ENCODE data around the gene MOCS1.
A peak's percentile ranks its signal among the peaks of the same experiment; 100 is the strongest.

MOCS1 gene

DNA sequence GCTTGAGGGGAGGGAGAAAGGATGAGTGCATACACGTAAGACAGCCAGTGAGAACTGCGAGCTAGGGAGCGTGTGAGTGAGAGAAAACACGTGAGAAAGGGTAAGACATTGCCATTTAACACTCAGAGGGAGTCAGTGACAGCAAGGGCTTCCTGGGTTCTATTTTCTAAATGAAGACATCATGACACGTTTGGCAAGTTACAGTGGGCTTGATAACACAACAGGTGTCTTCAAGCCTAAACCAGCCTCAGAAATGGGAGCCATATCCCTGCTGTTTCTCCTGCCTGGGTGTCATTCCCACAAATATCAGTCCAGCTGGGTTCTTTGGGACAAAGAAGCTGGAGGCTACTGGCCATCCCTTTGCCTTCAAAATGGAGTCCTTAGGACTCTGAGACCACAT lies 16.9 kb upstream of the MOCS1 start:
- DNase-seq (ENCODE audit: low read depth, low spot score) = no peak
- H3K4me3 ChIP-seq (ENCODE audit: low read length) = no peak overlapping the region

DNA sequence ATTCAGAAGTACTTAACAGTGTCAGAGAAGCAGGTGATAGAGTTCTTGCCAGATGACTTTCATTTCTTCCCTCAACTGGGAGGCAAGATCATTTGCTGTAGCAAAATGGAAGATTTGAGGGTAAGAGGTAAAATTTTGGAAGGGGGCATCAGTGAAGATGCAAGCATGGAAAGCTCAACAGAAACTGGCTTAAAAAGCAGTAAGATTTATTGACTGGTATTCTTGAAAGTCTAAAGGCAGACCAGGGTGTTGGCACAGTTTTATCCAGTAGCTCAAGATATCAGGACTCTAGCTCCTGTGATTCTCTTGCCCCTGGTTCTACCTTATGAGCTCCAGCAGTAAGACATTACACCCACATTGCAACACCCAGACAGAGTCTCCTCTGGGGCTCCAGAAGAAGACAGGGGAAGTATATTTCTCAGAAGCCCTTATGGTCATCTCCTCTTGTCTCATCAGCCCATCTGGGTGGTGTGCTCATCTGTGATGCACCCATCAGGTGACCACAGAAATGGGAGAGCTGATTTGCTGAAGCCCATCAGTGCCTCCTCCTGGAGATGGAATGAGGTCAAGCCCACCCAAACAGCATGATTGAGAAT lies 16.0 kb upstream of the MOCS1 start:
- DNase-seq (ENCODE audit: low read depth, low spot score) = no peak

DNA sequence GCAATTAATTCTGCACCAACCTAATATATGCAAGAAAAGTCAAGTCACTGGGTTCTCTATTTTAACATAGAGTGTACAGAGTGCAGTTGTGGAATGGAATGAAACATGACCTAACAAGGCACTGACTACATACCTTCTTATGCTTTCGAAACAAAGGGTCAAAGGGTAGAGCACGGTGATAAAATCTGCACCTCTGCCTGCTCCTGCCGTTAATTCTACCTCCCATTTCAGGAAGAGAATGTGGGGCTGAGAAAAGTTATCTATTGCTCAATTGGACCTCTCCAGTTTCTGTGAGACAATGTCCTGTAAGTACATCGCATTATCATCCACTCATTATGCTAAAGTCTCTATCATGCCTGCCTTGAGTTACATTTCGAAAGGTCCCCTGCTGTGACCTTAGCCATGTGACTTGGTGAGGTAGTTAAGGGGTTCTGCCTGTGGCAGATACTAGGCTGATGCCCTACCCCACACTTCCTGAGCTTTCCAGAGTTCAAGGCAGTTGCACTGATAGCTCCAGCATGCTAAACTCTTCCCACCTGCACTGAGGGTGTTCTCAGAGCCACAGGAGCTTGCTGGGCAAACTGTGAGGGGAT lies 14.0 kb upstream of the MOCS1 start:
- DNase-seq (ENCODE audit: low read depth, low spot score) = peak; percentile 74
- no peak overlapping the region for H3K4me3 ChIP-seq (ENCODE audit: low read length)

More for the DNA sequence above, 16.0 kb upstream of the MOCS1 start:
- H3K4me3 ChIP-seq (ENCODE audit: low read length) = no peak overlapping the region

DNA sequence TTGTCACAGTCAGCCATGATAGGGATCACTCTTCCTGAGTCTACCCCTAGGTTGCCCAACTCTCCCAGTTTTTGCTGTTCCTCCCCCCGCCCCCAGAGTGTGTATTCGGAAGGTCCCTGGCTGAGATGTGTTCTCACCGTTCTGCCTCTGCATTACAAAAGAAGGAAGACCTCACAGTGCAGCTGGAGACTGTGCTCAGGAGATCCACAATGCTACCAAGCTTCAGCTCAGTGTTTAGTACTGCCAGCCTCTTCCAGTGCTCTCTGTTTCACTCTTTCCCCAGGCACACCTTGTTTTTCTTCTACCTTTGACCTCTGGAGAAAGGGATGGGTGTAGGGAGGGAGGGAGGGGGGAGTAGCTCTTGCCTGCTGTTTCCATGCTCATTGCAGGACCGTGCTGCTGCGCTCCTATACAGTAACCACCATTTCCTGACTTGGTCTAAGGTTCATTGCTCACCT lies 13.4 kb upstream of the MOCS1 start:
- H3K4me3 ChIP-seq (ENCODE audit: low read length) = no peak overlapping the region
- DNase-seq (ENCODE audit: low read depth, low spot score) = no peak

DNA sequence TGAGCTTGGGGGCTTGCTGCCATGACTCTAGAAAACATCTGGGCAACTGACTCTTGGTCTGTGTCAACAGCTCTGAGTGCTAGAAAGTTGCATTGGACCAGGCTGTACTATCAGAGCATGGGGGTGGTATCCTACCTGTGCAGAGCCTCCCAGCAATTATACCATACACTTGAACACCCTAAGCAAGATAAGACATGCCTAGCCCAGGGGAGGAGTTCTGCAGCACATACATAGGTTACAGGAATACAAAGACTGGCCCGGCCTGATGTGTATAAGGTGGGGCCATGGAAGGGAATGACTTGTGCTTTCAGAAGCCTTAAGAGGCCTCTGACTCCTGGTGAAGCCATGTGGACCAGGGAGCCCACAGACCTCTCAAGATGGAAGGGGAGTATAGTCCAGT lies 11.4 kb upstream of the MOCS1 start:
- no peak overlapping the region for H3K4me3 ChIP-seq (ENCODE audit: low read length)
- DNase-seq (ENCODE audit: low read depth, low spot score) = no peak

DNA sequence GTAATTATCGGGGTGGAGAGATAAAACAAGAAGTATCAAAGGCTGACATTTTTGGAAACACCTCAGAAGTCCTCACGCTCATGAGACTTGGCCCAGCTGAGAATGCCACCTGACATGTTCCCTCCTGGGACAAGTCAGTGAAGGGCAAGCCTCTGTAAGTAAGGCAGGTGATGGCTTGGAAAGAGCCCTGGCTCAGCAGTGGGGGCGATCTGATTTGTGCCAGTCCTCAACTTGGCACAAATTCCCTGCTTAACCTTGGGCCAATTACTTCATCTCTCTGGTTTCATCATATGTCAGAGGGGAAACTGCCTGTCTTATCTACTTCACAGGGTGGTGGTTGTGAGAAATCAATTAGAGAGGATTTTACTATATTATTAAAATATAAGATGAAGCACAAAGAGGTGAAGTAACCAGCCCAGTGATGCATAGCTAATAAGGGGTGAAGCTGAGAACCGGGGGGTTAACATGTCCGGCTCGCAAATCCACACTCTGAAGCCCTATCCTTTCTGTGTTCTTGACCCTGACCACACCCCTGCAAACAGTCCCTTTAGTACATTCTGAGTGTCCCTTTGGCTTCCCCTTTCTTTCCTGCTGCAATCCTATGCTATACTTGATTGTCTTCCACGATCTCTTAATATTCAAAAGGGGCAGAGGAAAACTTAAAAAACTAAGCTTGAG lies 8.8 kb upstream of the MOCS1 start:
- H3K4me3 ChIP-seq (ENCODE audit: low read length) = no peak overlapping the region
- no peak for DNase-seq (ENCODE audit: low read depth, low spot score)

DNA sequence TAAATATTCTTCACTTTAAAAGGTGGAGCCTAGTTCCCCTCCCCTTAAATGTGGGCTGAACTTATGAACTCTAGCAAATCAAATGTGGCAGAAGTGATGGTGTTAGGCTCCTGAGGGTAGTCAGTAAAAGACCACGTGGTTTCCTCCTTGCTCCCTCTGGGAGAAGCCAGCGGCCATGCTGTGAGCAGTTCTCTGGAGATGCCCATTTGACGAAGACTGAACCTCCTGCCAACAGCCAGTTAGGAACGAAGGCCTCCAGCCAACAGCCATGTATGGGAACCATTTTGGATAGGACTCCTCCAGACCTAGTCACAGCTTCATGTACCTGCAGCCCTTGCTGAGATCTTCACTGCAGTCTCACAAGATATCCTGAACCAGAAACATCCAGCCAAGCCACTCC lies 7.6 kb upstream of the MOCS1 start:
- no peak overlapping the region for H3K4me3 ChIP-seq (ENCODE audit: low read length)
- no peak for DNase-seq (ENCODE audit: low read depth, low spot score)

DNA sequence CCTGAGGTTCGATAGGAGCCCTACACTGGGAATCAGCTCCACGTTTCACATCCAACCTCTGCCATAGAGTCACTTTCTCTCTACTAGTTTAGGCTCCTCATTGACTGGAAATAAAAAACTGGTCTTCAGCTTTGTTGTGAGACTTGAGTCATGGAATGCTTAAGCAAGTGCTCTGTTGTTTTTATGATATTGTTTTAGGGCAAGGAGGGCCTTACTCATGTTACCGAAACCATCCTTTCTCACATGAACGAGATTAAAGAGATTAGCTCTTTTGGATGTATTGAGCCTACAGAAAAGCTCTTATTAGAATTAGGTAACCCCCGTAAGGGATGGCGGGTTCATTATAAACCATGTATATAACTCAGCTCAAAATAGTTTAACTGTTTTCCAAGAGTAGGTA lies 6.9 kb upstream of the MOCS1 start:
- no peak overlapping the region for H3K4me3 ChIP-seq (ENCODE audit: low read length)
- DNase-seq (ENCODE audit: low read depth, low spot score) = no peak

DNA sequence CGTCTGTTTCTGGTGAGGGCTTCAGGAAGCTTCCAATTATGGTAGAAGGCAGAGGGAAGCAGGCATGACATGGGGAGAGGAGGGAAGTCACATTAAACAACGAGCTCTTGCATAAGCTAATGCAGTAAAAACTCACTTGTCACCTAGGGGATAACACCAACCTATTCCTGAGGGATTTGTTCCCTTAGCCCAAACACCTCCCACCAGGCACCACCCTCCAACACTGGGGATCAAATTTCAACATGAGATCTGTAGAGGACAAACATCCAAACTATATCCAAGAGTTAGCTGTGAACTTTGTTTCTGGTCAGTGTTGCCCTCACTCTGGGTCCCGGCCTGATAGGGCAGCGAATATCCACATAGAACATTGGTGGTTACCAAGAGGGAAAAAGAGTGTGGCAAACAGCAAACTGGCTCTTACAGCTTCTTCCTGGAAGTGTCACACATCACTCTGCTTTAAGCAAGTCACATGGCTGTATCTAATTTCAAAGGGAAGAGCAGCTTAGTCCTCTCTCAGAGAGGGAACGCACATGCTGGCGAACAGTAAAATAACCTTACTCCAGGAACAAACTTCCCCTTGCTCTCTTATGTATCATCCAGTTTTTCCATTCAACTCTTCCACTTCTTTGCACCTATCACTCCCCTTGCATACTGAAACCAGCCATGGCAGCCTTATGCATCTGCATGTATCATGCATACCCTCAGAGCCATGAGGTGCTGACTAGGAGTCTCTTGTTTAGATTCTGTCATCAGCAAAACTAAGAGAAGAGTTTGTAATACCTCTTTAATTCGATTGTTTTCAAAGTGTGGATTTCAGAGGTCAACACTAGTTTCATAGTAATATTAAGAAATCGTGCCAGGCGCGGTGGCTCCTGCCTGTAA lies 4.8 kb upstream of the MOCS1 start:
- DNase-seq (ENCODE audit: low read depth, low spot score) = no peak

DNA sequence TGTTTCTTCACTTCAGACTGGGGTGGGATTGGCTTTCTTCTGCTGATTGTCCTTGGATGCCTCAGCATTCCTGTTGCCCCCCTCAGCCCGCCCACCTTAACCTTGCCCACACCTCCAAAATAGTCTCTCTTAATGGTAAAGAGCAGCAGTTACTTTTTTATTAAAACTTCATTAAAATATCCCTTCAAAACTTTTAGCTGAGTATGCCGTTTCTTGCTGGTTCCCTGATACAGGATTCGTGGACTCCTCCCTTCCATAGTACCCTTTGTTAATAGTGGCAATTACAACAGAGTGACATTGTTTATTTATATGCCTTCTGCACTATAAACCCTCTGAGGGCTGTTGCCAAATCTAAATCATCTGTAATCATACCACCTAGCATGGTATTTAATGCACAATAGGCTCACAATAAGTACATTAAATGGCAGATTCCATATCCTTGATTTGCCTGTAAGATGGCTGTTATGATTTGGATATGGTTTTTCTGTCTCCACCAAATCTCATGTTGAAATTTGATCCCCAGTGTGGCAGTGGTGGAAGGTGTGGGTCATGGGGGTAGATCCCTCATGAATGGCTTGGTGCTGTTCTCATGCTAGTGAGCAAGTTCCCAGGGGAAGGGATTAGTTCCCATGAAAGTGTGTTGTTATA lies 3.5 kb upstream of the MOCS1 start:
- DNase-seq (ENCODE audit: low read depth, low spot score) = no peak
- no peak overlapping the region for H3K4me3 ChIP-seq (ENCODE audit: low read length)

More for the DNA sequence above, 4.8 kb upstream of the MOCS1 start:
- no peak overlapping the region for H3K4me3 ChIP-seq (ENCODE audit: low read length)

DNA sequence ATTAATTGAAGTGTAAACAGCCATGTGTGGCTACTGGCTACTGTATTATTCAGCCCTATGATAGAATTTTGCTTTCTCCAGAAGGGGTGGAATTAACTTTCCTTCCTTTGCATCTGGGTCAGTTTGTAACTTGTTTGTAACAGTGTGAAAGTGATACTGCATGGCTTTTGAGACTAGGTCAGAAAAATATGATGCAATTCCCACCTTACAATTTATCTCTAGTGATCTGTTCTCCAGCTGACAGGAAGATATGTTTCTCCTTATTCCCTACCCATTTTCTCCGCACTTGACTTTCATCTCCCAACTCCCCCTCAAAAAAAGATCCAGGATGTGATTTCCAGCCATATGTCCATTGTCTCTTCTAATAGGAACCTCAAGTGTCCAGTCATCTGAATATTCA lies 2.6 kb upstream of the MOCS1 start:
- H3K4me3 ChIP-seq (ENCODE audit: low read length) = no peak overlapping the region
- no peak for DNase-seq (ENCODE audit: low read depth, low spot score)

DNA sequence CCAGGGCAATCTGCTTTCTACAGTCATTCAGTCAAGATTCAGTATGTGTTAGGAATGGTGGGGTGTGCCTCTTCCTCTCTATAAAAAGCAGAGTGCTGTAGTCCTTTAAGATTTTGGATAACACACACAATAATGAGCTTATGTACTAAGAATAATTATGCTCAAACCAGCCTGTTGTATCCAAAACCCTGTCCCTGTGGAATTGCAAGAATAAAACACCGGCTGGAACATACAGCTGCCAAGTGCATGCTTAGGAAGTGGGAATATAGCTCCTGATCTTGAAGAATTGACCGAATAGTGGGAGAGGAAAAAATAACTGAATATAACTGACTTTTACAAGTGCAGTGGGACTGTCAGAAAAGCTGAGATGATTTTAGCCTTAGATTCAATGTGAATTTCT lies 979 bp upstream of the MOCS1 start:
- DNase-seq (ENCODE audit: low read depth, low spot score) = no peak

DNA sequence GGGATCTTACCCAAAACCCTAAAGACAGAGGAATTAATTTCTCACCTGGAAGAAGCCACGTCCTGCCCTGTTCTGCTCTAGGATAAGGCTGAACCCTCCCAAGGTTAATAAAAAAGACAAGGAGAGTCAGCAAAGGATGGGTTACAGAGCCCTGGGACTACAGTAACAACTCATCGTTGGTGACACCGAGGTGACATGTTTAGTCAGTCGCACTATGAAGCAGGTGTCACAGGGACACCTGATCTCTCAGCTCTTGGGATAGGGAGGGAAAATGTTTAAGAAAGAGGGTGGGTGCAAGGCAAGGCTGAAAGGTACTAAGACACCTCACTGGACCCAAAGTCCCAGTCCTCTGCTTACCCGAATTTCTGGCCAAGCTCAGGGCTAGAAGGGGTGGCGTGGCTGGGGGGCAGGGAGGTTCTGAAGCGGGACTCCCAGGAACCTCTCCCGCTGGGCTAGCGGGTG lies 562 bp downstream of the MOCS1 start:
- H3K4me3 ChIP-seq (ENCODE audit: low read length) = peak overlapping the region; percentile 86

More for the DNA sequence above, 979 bp upstream of the MOCS1 start:
- H3K4me3 ChIP-seq (ENCODE audit: low read length) = no peak overlapping the region

DNA sequence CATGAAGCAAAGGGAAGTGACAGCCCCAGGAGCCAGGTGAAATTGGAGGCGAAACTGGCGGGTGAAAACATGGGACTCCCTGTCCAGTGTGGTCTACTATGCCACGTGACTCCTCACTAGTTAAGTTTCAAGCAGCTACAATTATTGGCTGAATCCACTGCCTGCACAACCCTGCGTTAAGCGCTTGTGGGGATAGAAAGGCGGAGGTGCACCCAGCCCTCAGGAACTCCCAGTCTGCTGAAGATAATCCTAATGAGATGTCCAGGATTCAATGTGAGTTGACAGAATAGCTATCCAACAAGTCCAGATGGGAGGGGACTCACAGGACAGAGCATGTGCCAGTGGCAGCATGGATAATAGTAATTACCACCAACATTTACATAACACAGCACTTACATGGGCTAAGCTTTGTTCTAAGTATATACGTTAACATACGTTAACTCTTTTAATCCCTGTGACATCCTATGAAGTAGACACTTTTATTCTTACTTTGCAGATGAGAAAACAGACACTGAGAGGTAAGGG lies 1.8 kb downstream of the MOCS1 start:
- H3K4me3 ChIP-seq (ENCODE audit: low read length) = peak overlapping the region; percentile 86
- DNase-seq (ENCODE audit: low read depth, low spot score) = no peak

More for the DNA sequence above, 562 bp downstream of the MOCS1 start:
- no peak for DNase-seq (ENCODE audit: low read depth, low spot score)

DNA sequence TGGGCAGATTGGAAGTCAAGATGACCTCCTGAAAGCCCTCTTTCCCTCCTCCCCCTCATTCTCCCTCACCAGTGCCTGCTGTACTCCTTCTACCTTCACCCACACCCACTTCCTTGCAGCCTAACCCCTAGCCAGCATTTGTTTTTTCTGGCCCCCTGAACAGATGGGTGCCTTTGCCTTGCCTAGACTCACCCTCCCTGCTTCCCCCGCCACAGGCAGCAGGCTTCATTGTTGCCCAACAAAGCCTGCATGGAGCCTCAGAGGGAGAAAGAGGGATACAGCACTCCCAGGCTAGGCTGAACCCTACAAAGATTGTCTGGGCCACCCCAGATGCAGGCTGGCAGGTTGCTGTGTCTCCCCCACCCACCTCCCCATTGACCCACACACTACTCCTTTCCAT lies 2.7 kb downstream of the MOCS1 start:
- peak overlapping the region; percentile 86 for H3K4me3 ChIP-seq (ENCODE audit: low read length)
- DNase-seq (ENCODE audit: low read depth, low spot score) = peak; percentile 71

DNA sequence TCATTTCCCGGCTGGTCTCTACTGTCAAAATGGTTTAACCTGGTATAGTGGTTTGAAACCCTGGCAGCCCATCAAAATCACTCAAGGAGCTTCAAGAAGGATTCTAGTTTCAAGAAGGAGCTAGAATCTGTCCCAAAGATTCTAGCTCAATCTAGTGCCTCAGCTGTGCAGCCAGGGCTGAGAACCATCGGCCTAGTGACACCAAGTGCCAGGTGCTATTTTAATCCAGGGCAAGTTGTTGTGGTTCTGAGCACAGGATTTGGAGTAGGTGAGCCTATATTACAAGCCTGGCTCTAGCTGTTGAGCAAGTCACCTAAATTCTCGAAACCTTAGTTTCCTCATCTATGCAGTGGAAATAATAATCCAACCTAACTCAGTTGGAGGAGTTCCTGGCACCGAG lies 3.7 kb downstream of the MOCS1 start:
- peak overlapping the region; percentile 36 for H3K4me3 ChIP-seq (ENCODE audit: low read length)
- no peak for DNase-seq (ENCODE audit: low read depth, low spot score)

DNA sequence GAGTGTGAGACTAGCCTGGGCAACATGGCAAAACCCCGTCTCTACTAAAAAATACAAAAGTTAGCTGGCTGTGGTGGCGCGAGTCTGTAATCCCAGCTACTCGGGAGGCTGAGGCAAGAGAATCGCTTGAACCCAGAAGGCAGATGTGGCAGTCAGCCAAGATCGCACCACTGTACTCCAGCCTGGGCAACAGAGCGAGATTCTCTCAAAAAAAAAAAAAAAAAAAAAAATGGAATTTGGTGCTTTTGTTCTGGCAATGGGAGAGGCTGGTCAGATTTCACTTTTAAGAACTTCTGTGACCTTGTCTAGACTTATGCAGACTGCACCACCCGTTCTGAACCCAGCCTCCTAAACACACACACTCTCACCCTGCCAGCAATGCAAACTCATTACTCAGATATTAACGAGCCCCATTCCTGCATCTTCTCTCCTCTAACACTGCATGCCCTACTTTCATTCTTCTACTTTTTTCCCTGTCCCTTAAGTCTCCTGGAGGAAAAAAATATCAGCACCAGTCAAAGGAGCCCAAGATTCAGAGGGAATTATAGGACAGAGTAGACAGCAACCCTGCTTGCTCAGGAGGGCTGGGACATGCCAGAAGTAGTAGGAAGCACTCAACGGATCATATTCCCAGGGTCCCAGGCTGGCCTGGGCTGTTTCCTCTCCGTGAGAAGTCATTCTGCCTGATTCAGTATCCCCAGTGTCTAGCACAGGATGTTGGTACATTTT lies 4.4 kb downstream of the MOCS1 start:
- no peak for DNase-seq (ENCODE audit: low read depth, low spot score)
- H3K4me3 ChIP-seq (ENCODE audit: low read length) = peak overlapping the region; percentile 36

DNA sequence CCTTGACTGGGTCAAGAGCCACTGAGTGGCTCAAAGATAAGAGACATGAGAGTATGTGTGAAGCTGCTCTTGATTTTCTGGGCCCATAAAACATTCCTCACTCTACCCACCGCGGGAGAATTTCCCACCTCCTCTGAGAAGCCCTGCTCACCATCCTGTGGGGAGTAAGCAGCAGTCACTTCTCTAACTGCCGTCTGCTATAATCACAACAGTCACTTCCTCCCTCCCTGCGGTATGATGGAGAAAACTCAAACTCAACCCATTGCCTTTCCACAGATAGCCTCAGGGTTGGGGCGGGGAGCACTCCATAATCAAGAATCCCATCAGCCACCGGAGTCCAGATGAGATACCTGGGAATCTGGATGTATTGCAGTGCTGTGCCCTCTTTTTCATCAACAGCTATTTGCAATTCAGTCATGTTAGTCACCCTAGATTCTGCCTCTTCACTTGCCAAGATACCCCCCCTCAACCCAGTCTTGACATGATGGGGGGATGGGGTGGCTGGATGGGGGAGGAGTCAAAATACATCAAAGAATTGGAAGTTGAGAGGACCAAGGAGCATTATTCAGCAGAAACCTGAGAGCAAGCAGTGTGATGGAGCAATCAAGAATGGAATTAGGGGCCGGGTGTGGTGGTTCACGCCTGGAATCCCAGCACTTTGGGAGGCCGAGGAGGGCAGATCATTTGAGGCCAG lies 5.1 kb downstream of the MOCS1 start:
- H3K4me3 ChIP-seq (ENCODE audit: low read length) = peak overlapping the region; percentile 26
- peak; percentile 86 for DNase-seq (ENCODE audit: low read depth, low spot score)
